Esophagus muscularis mucosa (tissue), 4 donors: ENCODE measurements around the gene NCAM1. TPM values are rescaled to one million over a fixed set of nuclear protein-coding genes. Genes with fewer than 3 reads are reported as not detected.
A peak's percentile ranks its signal among the peaks of the same experiment; 100 is the strongest.

Source experiments
- DNase-seq: peaks from one replicate; pipeline ENCODE4 v3.0.0-alpha.2; 2017; ENCODE audit errors: extremely low spot score
- H3K27ac ChIP-seq, 4 donors: fragments of 200-600 bp; sonication (generic); replicated peaks in 1 of 4; 1 replicate in 3 of 4; 2 replicates in 1 of 4; pipeline ENCODE4 v1.5.1; 2016 to 2019; ENCODE audit warnings: mild to moderate bottlenecking in 1 of 4
- H3K27me3 ChIP-seq, 4 donors: fragments of 200-600 bp; sonication (generic); one replicate each; pipeline versions ENCODE4 v1.5.1 to v1.6.0; 2016 to 2019
- H3K36me3 ChIP-seq, 4 donors: fragments of 200-600 bp; sonication (generic); one replicate each; pipeline ENCODE4 v1.5.1; 2016 to 2019
- H3K4me1 ChIP-seq, 4 donors: fragments of 200-600 bp; sonication (generic); one replicate each; pipeline ENCODE4 v1.5.1; 2016 to 2019
- H3K4me3 ChIP-seq, 4 donors: fragments of 200-600 bp; sonication (generic); 1 replicate in 2 of 4; 2 replicates in 2 of 4; pipeline ENCODE4 v1.5.1; 2016 to 2019; ENCODE audit warnings: mild to moderate bottlenecking in 4 of 4, moderate library complexity in 1 of 4
- H3K9me3 ChIP-seq, 4 donors: fragments of 200-600 bp; sonication (generic); 1 replicate in 3 of 4; 2 replicates in 1 of 4; pipeline ENCODE4 v1.5.1; 2016 to 2019
- CTCF ChIP-seq, 3 experiments: fragments of 200-600 bp in 2 of 3; fragments of 450-650 bp in 1 of 3; sonication (generic) in 2 of 3; IDR thresholded peaks; one replicate each; pipeline ENCODE4 v1.5.1; 2017 to 2019; ENCODE audit warnings: antibody characterized with exemption in 3 of 3, mild to moderate bottlenecking in 2 of 3, moderate library complexity in 1 of 3
- EP300 ChIP-seq: sonication (generic); formaldehyde crosslinking; IDR thresholded peaks from one replicate; pipeline ENCODE4 v1.6.1; 2017; ENCODE audit warnings: antibody characterized with exemption
- POLR2A ChIP-seq: fragments of 450-650 bp; IDR thresholded peaks from one replicate; pipeline ENCODE4 v1.6.1; 2017; ENCODE audit warnings: antibody characterized with exemption, moderate library complexity, mild to moderate bottlenecking, low read depth
- POLR2AphosphoS5 ChIP-seq, 2 donors: sonication (generic); formaldehyde crosslinking; IDR thresholded peaks; one replicate each; pipeline ENCODE4 v1.6.1; 2017; ENCODE audit warnings: antibody characterized with exemption in 2 of 2
- WGBS: methylation state at CpG from one replicate; pipeline ENCODE4 v1.1.5; 2018; 5-methylcytosine and 5-hydroxymethylcytosine counted together
- intact Hi-C: fragments of 100-400 bp; cut with DNase I; formaldehyde crosslinking; loops from one replicate; pipeline ENCODE4 v1.15.1; 2023
- small RNA-seq, 3 donors: library from RNA; depleted of rRNA; stranded (forward); fragments of <200 nt; gene quantifications; one replicate each; pipeline ENCODE3, GENCODE V24; 2016
- total RNA-seq, 4 donors: library from RNA; depleted of rRNA; stranded (reverse); fragments of >200 nt; gene quantifications; one replicate each; pipeline versions ENCODE4 v1.1.0 to v1.2.1, GENCODE V29; 2016

Gene NCAM1
- total RNA-seq, 4 donors from 2014 or later = 83.5 to 161 (median 95.2) TPM

- WGBS = 96% methylated on average over 2 of the region's 2 CpGs
- Histone ChIP-seq H3K4me3 (no peak overlapping the region), H3K27me3 (no peaks in the 10 kb centered on the region), H3K36me3 (peaks cover 0 to 26% (median 11%) of the 10 kb centered on the region in 4 donors), H3K4me1 (peaks cover 16 to 33% (median 26%) of the 10 kb centered on the region in 4 donors), H3K9me3 (no peaks in the 10 kb centered on the region), H3K27ac (no peak overlapping the region)
- TF ChIP-seq CTCF (IDR thresholded peaks at IDR 0.05) = no peak
- no peak for TF ChIP-seq EP300
- TF ChIP-seq POLR2A = no peak
- TF ChIP-seq POLR2AphosphoS5 (IDR thresholded peaks at IDR 0.05) = no peak
- intact Hi-C loops = loop anchor here (10.0 kb wide), 1 partner anchor 1233 kb away; the partner anchor contains the start of genes SDHD and TIMM8B
- DNase-seq = no peak
These were observed 356.1 kb downstream of the NCAM1 start for GRCh38 chr11:113317339-113317738.

DNA sequence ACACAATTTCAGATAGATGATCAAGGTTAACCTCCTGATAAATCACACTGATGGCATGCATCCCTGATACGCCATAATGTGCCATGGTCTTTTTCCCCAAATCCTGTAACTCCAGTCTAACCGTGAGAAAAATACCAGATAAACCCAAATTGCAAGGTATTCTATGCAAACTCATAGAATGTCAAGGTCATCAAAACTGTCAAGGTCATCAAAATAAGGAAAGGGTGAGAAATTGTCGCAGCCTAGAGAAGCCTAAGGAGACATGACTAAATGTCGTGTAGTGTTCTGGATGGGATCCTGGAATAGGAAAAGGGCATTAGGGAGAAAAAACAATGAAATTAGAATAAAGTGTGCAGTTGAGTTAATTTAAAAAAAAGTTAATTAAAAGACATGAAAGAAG lies 357.9 kb downstream of the NCAM1 start:
- Histone ChIP-seq H3K4me1 (peaks cover 13 to 26% (median 19%) of the 10 kb centered on the region in 4 donors), H3K27me3 (no peaks in the 10 kb centered on the region), H3K36me3 (peaks cover 3 to 35% (median 17%) of the 10 kb centered on the region in 4 donors), H3K9me3 (no peaks in the 10 kb centered on the region), H3K27ac (no peak overlapping the region), H3K4me3 (no peak overlapping the region)
- peak; percentile 3 for DNase-seq
- no peak for TF ChIP-seq EP300
- intact Hi-C loops = loop anchor here (10.0 kb wide), 1 partner anchor 1234 kb away; the partner anchor contains the start of genes SDHD and TIMM8B
- 95% methylated on average over 4 of the region's 4 CpGs for WGBS

DNA sequence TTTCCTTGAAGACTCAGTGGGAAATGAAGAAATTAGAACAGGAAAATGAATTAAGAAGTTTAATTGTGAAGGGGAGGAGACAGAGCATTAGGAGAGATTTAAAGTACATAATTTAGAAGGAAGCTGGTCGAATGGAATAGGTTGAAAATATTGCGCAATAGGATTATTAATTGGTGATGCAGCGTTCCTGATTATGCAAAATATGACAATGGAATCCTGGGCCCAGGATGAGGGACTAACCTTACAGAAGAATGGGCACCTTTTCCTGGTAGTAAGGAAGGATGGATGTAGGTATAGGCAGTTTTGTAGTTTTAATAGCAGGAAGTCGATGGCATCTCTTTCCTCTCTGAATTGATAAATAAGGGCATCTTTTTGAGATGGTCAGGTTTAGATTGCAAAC lies 360.9 kb downstream of the NCAM1 start:
- Histone ChIP-seq H3K4me1 (peaks cover 0 to under 1% (median 0%) of the 10 kb centered on the region in 4 donors), H3K27me3 (no peaks in the 10 kb centered on the region), H3K4me3 (no peak overlapping the region), H3K9me3 (no peaks in the 10 kb centered on the region), H3K27ac (no peak overlapping the region), H3K36me3 (peaks cover 25 to 60% (median 42%) of the 10 kb centered on the region in 4 donors)
- no peak for DNase-seq
- WGBS = 82% methylated on average over 4 of the region's 4 CpGs
- intact Hi-C loops = no loop called here
- no peak for TF ChIP-seq CTCF (IDR thresholded peaks at IDR 0.05)
- TF ChIP-seq POLR2A = no peak

GRCh38 chr11:113324250-113324649 lies 363.0 kb downstream of the NCAM1 start:
- no peaks in the 10 kb centered on the region for H3K4me1 ChIP-seq
- peaks cover 28 to 72% (median 52%) of the 10 kb centered on the region in 4 donors for H3K36me3 ChIP-seq
- no peak overlapping the region for H3K4me3 ChIP-seq
- intact Hi-C loops = no loop called here
- DNase-seq = peak; percentile 19
- TF ChIP-seq EP300 = no peak
- no peak for TF ChIP-seq CTCF (IDR thresholded peaks at IDR 0.05)
- TF ChIP-seq POLR2AphosphoS5 (IDR thresholded peaks at IDR 0.05) = no peak
- no peak for TF ChIP-seq POLR2A
- no peaks in the 10 kb centered on the region for H3K9me3 ChIP-seq
- 93% methylated on average over 5 of the region's 5 CpGs for WGBS
- no peaks in the 10 kb centered on the region for H3K27me3 ChIP-seq
- H3K27ac ChIP-seq = no peak overlapping the region

Small RNA genes lying within 50 kb of the gene (small RNA-seq; reads per million reads assigned to genes)
- 0 reads per million in 3 donors for gene RNU7-187P
